Fibroblast of pulmonary artery (primary cell): ENCODE data around the gene ZNF256.

ENCODE experiments used
- DNase-seq: peaks from one replicate; pipeline ENCODE4 v3.0.0-alpha.2; 2010; ENCODE audit warnings: low read depth
- H3K4me3 ChIP-seq: replicated peaks from 2 replicates; pipeline ENCODE4 v1.5.1; 2011; ENCODE audit warnings: low read depth, mild to moderate bottlenecking, control low read depth, low read length, moderate library complexity
- CTCF ChIP-seq: IDR thresholded peaks from 2 replicates; pipeline ENCODE4 v1.5.1; 2011; ENCODE audit warnings: mild to moderate bottlenecking, control low read depth, low read length, inconsistent platforms; ENCODE audit errors: missing control alignments

The ZNF256 gene

GRCh38 chr19:57949702-57950101, 2.2 kb upstream of the ZNF256 start:
- H3K4me3 ChIP-seq = no peak overlapping the region
- no peak for DNase-seq
- TF ChIP-seq CTCF = no peak

GRCh38 chr19:57949296-57949695, 1.8 kb upstream of the ZNF256 start:
- no peak overlapping the region for H3K4me3 ChIP-seq
- TF ChIP-seq CTCF = no peak
- DNase-seq = no peak

- H3K4me3 ChIP-seq = peak overlapping the region; percentile 87
- no peak for TF ChIP-seq CTCF
- no peak for DNase-seq
These were observed 453 bp downstream of the ZNF256 start for GRCh38 chr19:57947088-57947418.

GRCh38 chr19:57946316-57946715, 1.2 kb downstream of the ZNF256 start:
- DNase-seq = no peak
- peak overlapping the region; percentile 87 for H3K4me3 ChIP-seq
- no peak for TF ChIP-seq CTCF

GRCh38 chr19:57941593-57941992, 5.9 kb downstream of the ZNF256 start:
- no peak for TF ChIP-seq CTCF
- no peak for DNase-seq
- H3K4me3 ChIP-seq = no peak overlapping the region

- no peak for TF ChIP-seq CTCF
- DNase-seq = no peak
- no peak overlapping the region for H3K4me3 ChIP-seq
These were observed 11.8 kb downstream of the ZNF256 start for GRCh38 chr19:57935731-57936130.

GRCh38 chr19:57934820-57935665, 12.5 kb downstream of the ZNF256 start, which contains the start of gene ZNF418:
Gene ZNF418 (minus strand): TSS chr19:57935402. CDS start chr19:57933822, 1,580 bp downstream.
- peak within 1 kb of the TSS; percentile 90 for H3K4me3 ChIP-seq
- no peak for TF ChIP-seq CTCF
- peak; percentile 90 for DNase-seq
